Natural killer cell treated with Interleukin-12 subunit alpha and Interleukin-12 subunit beta and Interleukin-15 and Interleukin-18, amount 100 ng/mL, for 72 hours (primary cell): Measurements from ENCODE around the gene PCDH15. TPM values are rescaled to one million over a fixed set of nuclear protein-coding genes. Genes with fewer than 3 reads are reported as not detected.

Experiments used
- ATAC-seq, 2 donors: fragments of 150-1000 bp; cut with Tn5 transposase in 1 of 2; sonication (Bioruptor Pico), chemical (Tn5 transposase) in 1 of 2; 2 replicates each; pipeline ENCODE4 v1.10.0; 2021
- DNase-seq: peaks from one replicate; pipeline ENCODE4 v3.0.0; 2022; ENCODE audit warnings: low spot score
- H3K27ac Mint-ChIP-seq, 2 donors: 1 replicate in 1 of 2; 2 replicates in 1 of 2; pipeline ENCODE4 v1.8.0; 2022; ENCODE audit warnings: mixed read lengths in 2 of 2, mild to moderate bottlenecking in 1 of 2, moderate library complexity in 1 of 2
- H3K27me3 Mint-ChIP-seq, 2 donors: 1 replicate in 1 of 2; 2 replicates in 1 of 2; pipeline ENCODE4 v1.8.0; 2022; ENCODE audit warnings: mixed read lengths in 2 of 2
- H3K36me3 Mint-ChIP-seq: one replicate; pipeline ENCODE4 v1.8.0; 2022; ENCODE audit warnings: mixed read lengths
- H3K4me1 Mint-ChIP-seq, 2 donors: 1 replicate in 1 of 2; 2 replicates in 1 of 2; pipeline ENCODE4 v1.8.0; 2022; ENCODE audit warnings: low read depth in 2 of 2, mixed read lengths in 2 of 2, mild to moderate bottlenecking in 1 of 2
- H3K4me3 Mint-ChIP-seq: one replicate; pipeline ENCODE4 v1.8.0; 2022; ENCODE audit warnings: mixed read lengths
- H3K9me3 Mint-ChIP-seq: 2 replicates; pipeline ENCODE4 v1.8.0; 2022; ENCODE audit warnings: mixed read lengths
- total RNA-seq, 2 donors: library from RNA; stranded (reverse); gene quantifications; one replicate each; pipeline ENCODE4 v1.2.3, GENCODE V29; 2022

The PCDH15 gene
- total RNA-seq, 2 donors from 2014 or later: not detected

- Mint-ChIP-seq H3K27ac (no peak overlapping the region), H3K4me1 (no peaks in the 10 kb centered on the region)
- no peak for ATAC-seq
These were observed 432.0 kb downstream of the PCDH15 start for GRCh38 chr10:54368984-54369383.

GRCh38 chr10:54363390-54363789, 437.6 kb downstream of the PCDH15 start:
- Mint-ChIP-seq H3K27me3 (no peaks in the 10 kb centered on the region), H3K4me3 (no peak overlapping the region), H3K9me3 (peaks cover 9% of the 10 kb centered on the region), H3K36me3 (no peaks in the 10 kb centered on the region), H3K4me1 (no peaks in the 10 kb centered on the region), H3K27ac (no peak overlapping the region)
- ATAC-seq: no peak
- DNase-seq: no peak

More at GRCh38 chr10:54368984-54369383, 432.0 kb downstream of the PCDH15 start:
- Mint-ChIP-seq H3K9me3 (peaks cover 14% of the 10 kb centered on the region), H3K36me3 (no peaks in the 10 kb centered on the region), H3K27me3 (no peaks in the 10 kb centered on the region), H3K4me3 (no peak overlapping the region)
- DNase-seq: no peak

- Mint-ChIP-seq H3K27me3 (no peaks in the 10 kb centered on the region), H3K36me3 (peaks cover 12% of the 10 kb centered on the region), H3K4me3 (no peak overlapping the region), H3K9me3 (peaks cover 19% of the 10 kb centered on the region), H3K4me1 (no peaks in the 10 kb centered on the region), H3K27ac (no peak overlapping the region)
- no peak for DNase-seq
- no peak for ATAC-seq
These were observed 459.0 kb downstream of the PCDH15 start for GRCh38 chr10:54342058-54342457.

GRCh38 chr10:54335296-54335695, 465.7 kb downstream of the PCDH15 start:
- DNase-seq (no peak), ATAC-seq (no peak)
- no peaks in the 10 kb centered on the region for H3K27me3 Mint-ChIP-seq
- H3K27ac Mint-ChIP-seq: no peak overlapping the region
- no peaks in the 10 kb centered on the region for H3K4me1 Mint-ChIP-seq
- no peak overlapping the region for H3K4me3 Mint-ChIP-seq
- peaks cover 13% of the 10 kb centered on the region for H3K9me3 Mint-ChIP-seq
- H3K36me3 Mint-ChIP-seq: peaks cover 15% of the 10 kb centered on the region

- Mint-ChIP-seq H3K27ac (no peak overlapping the region), H3K4me1 (no peaks in the 10 kb centered on the region), H3K27me3 (no peaks in the 10 kb centered on the region)
These were observed 481.7 kb downstream of the PCDH15 start for GRCh38 chr10:54319341-54319740.

GRCh38 chr10:54318470-54318869, 482.6 kb downstream of the PCDH15 start:
- no peaks in the 10 kb centered on the region for H3K36me3 Mint-ChIP-seq
- no peaks in the 10 kb centered on the region for H3K27me3 Mint-ChIP-seq
- DNase-seq (no peak), ATAC-seq (no peak)
- H3K4me1 Mint-ChIP-seq: no peaks in the 10 kb centered on the region
- H3K4me3 Mint-ChIP-seq: no peak overlapping the region
- no peak overlapping the region for H3K27ac Mint-ChIP-seq
- H3K9me3 Mint-ChIP-seq: peaks cover 10% of the 10 kb centered on the region

More at GRCh38 chr10:54319341-54319740, 481.7 kb downstream of the PCDH15 start:
- H3K4me3 Mint-ChIP-seq: no peak overlapping the region
- no peak for ATAC-seq
- no peak for DNase-seq
- H3K36me3 Mint-ChIP-seq: no peaks in the 10 kb centered on the region
- peaks cover 10% of the 10 kb centered on the region for H3K9me3 Mint-ChIP-seq

- Mint-ChIP-seq H3K27ac (no peak overlapping the region), H3K36me3 (no peaks in the 10 kb centered on the region), H3K27me3 (no peaks in the 10 kb centered on the region), H3K4me3 (no peak overlapping the region), H3K4me1 (no peaks in the 10 kb centered on the region), H3K9me3 (peaks cover 11% of the 10 kb centered on the region)
- ATAC-seq (no peak), DNase-seq (no peak)
These were observed 486.6 kb downstream of the PCDH15 start for GRCh38 chr10:54314430-54314829.

- DNase-seq (no peak), ATAC-seq (no peak)
- H3K4me3 Mint-ChIP-seq: no peak overlapping the region
- peaks cover 13% of the 10 kb centered on the region for H3K9me3 Mint-ChIP-seq
- no peaks in the 10 kb centered on the region for H3K4me1 Mint-ChIP-seq
- no peak overlapping the region for H3K27ac Mint-ChIP-seq
- no peaks in the 10 kb centered on the region for H3K36me3 Mint-ChIP-seq
- no peaks in the 10 kb centered on the region for H3K27me3 Mint-ChIP-seq
These were observed 516.4 kb downstream of the PCDH15 start for GRCh38 chr10:54284526-54285193.

- Mint-ChIP-seq H3K27me3 (no peaks in the 10 kb centered on the region), H3K4me1 (no peaks in the 10 kb centered on the region), H3K36me3 (no peaks in the 10 kb centered on the region), H3K27ac (no peak overlapping the region), H3K4me3 (no peak overlapping the region), H3K9me3 (peaks cover 13% of the 10 kb centered on the region)
- ATAC-seq: no peak
- DNase-seq: no peak
These were observed 519.0 kb downstream of the PCDH15 start for GRCh38 chr10:54282012-54282411.

- ATAC-seq: no peak
- peaks cover 16% of the 10 kb centered on the region for H3K36me3 Mint-ChIP-seq
- H3K4me3 Mint-ChIP-seq: no peak overlapping the region
- no peak for DNase-seq
- no peaks in the 10 kb centered on the region for H3K27me3 Mint-ChIP-seq
- no peaks in the 10 kb centered on the region for H3K4me1 Mint-ChIP-seq
- H3K9me3 Mint-ChIP-seq: peaks cover 17% of the 10 kb centered on the region
- no peak overlapping the region for H3K27ac Mint-ChIP-seq
These were observed 534.6 kb downstream of the PCDH15 start for GRCh38 chr10:54266395-54266794.

GRCh38 chr10:54262726-54263125, 538.3 kb downstream of the PCDH15 start:
- H3K4me3 Mint-ChIP-seq: no peak overlapping the region
- H3K9me3 Mint-ChIP-seq: peaks cover 21% of the 10 kb centered on the region
- peaks cover 16% of the 10 kb centered on the region for H3K36me3 Mint-ChIP-seq
- H3K4me1 Mint-ChIP-seq: no peaks in the 10 kb centered on the region
- H3K27me3 Mint-ChIP-seq: no peaks in the 10 kb centered on the region
- DNase-seq (no peak), ATAC-seq (no peak)
- H3K27ac Mint-ChIP-seq: no peak overlapping the region

GRCh38 chr10:54259104-54259503, 541.9 kb downstream of the PCDH15 start:
- Mint-ChIP-seq H3K9me3 (peaks cover 5% of the 10 kb centered on the region), H3K36me3 (peaks cover 1% of the 10 kb centered on the region), H3K27me3 (no peaks in the 10 kb centered on the region), H3K27ac (no peak overlapping the region), H3K4me1 (no peaks in the 10 kb centered on the region), H3K4me3 (no peak overlapping the region)
- no peak for ATAC-seq
- DNase-seq: no peak

- DNase-seq (no peak), ATAC-seq (no peak)
- Mint-ChIP-seq H3K4me1 (no peaks in the 10 kb centered on the region), H3K9me3 (peaks cover 15% of the 10 kb centered on the region), H3K27ac (no peak overlapping the region), H3K36me3 (peaks cover 4% of the 10 kb centered on the region), H3K27me3 (no peaks in the 10 kb centered on the region), H3K4me3 (no peak overlapping the region)
These were observed 566.2 kb downstream of the PCDH15 start for GRCh38 chr10:54234832-54235231.

GRCh38 chr10:54203401-54203800, 597.6 kb downstream of the PCDH15 start:
- peaks cover 17% of the 10 kb centered on the region for H3K9me3 Mint-ChIP-seq
- no peaks in the 10 kb centered on the region for H3K4me1 Mint-ChIP-seq
- ATAC-seq: no peak
- H3K27ac Mint-ChIP-seq: no peak overlapping the region
- no peak for DNase-seq
- peaks cover 7% of the 10 kb centered on the region for H3K36me3 Mint-ChIP-seq
- no peaks in the 10 kb centered on the region for H3K27me3 Mint-ChIP-seq
- no peak overlapping the region for H3K4me3 Mint-ChIP-seq

- no peak overlapping the region for H3K4me3 Mint-ChIP-seq
- H3K36me3 Mint-ChIP-seq: peaks cover 7% of the 10 kb centered on the region
- no peak overlapping the region for H3K27ac Mint-ChIP-seq
- no peak for DNase-seq
- no peaks in the 10 kb centered on the region for H3K27me3 Mint-ChIP-seq
- ATAC-seq: no peak
- no peaks in the 10 kb centered on the region for H3K4me1 Mint-ChIP-seq
- H3K9me3 Mint-ChIP-seq: peaks cover 13% of the 10 kb centered on the region
These were observed 603.0 kb downstream of the PCDH15 start for GRCh38 chr10:54198051-54198450.
